NCI-H2081 (cell line): ENCODE data around the gene OPRD1.

Source experiments
- DNase-seq, 2 experiments: peaks; one replicate each; lab custom pipeline; 2025; lab: John Stamatoyannopoulos, UW

Gene OPRD1

GRCh38 chr1:28909198-28909597, 97.2 kb downstream of the OPRD1 start:
- no peak for DNase-seq

DNA sequence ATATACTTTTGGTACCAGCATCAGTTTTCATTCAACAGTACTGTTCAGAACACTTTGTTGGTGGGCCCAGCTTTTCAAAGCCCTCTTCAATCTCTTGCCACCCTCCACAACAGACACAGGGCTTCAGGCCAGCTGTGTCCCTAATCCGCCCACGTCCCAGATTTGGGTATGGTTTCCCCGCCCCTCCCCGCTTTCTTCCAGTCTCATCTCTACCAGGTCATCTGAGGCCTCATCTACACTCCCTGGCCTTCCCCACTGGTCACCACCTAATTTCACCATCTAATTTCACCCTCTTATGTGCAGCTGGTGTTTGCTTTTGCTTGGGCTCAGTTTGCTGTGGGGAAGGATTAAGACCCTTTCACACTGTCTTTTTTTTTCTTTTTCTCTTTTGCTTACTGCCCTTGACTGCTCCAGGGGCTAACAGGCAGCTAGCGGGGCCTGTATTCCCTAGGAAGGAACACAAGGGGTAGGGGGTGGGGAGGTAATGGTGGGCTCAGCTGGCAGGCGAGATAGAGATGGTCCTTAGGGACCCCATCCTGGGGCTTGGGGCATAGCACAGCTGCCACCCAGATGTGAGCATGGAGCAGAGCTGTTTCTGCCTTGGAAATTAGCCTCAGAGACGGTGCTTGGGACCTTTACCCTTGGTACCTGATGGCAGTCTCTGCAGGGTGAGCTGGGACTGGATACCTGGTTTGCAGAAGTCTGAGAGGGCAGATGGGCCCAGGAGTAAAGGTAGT, 98.6 kb downstream of the OPRD1 start:
- DNase-seq: no peak

GRCh38 chr1:28913786-28914227, 101.8 kb downstream of the OPRD1 start:
- DNase-seq: no peak

DNA sequence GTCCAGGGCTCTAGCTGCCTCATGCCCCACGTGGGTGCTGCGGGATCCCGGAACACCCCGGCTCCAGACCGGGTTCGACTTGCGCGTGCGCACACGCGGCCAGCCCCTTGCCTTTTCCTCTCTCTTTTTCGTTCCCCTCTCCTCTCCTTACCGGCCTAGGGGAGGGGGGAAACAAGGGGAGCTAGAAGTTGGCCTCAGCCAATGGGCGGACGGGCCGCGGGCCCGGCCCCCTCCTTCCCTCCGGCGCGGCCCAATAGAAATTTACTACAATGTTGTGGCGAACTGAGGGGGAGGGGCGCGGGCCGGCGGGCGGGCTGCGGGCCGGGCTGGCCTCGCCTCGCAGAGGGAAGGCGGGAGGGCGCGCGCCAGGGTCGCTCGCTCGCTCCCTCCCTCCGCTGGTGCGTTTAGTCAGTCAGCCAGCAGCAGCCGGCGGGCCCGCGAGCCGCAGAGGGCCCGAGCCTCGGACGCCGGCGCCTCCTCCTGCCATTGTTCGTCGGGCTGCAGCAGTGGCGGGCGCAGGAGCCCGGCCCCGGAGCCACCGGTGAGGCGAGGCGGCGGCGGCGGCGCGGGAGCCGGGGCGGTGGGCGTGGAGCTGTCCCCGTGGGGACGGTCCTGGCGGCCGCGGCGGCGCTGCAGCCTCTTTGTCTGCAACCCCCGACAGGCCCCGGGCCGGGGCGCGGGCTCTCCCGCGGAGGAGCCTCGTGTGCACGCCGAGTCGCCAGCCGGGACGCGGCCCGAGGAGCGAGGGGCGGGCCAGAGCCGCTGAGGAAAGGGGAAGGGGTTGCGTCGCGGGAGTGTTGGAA, 102.5 kb downstream of the OPRD1 start, which contains the start of gene EPB41:
EPB41 (plus strand) TSS at position 342 of the 803 bp plus-strand sequence. CDS start 72,869 bp downstream, outside the sequence.
- peak; percentile 96 to 97 for DNase-seq

- peak in 1 of 2 experiments; percentile 64 for DNase-seq
These were observed 103.3 kb downstream of the OPRD1 start for GRCh38 chr1:28915031-28915895.

- no peak for DNase-seq
These were observed 105.8 kb downstream of the OPRD1 start for GRCh38 chr1:28917757-28918118.
